Heart right ventricle (tissue), 16 donors: Measurements from ENCODE around the gene TTLL10. TPM values are rescaled to one million over a fixed set of nuclear protein-coding genes. Genes with fewer than 3 reads are reported as not detected.
"Not testable (repeated sequence)": the region's sequence is repeated elsewhere in the genome, so short reads cannot be mapped to it uniquely, and the experiment has no call there.

ENCODE experiments used
- ATAC-seq, 8 donors: fragments of 200-7000 bp; cut with Tn5 transposase; one replicate each; pipeline ENCODE4 v1.9.1; 2020; ENCODE audit warnings: mild to moderate bottlenecking in 8 of 8, moderate library complexity in 8 of 8, moderate number of reproducible peaks in 1 of 8
- DNase-seq, 2 donors: peaks; one replicate each; pipeline ENCODE4 v3.0.0-alpha.2; 2020
- H3K27ac ChIP-seq, 10 donors: fragments of 200-600 bp; sonication (generic) in 2 of 10; one replicate each; pipeline versions ENCODE4 v1.5.0 to v1.8.0; 2020 to 2022; ENCODE audit warnings: mild to moderate bottlenecking in 3 of 10
- H3K27me3 ChIP-seq, 7 donors: fragments of 200-600 bp; one replicate each; pipeline ENCODE4 v1.8.0; 2021 to 2022; ENCODE audit warnings: mild to moderate bottlenecking in 2 of 7
- H3K36me3 ChIP-seq, 9 donors: fragments of 200-600 bp; sonication (generic) in 1 of 9; one replicate each; pipeline versions ENCODE4 v1.5.0 to v1.8.0; 2020 to 2022; ENCODE audit warnings: mild to moderate bottlenecking in 2 of 9
- H3K4me1 ChIP-seq, 9 donors: fragments of 200-600 bp; sonication (generic) in 1 of 9; one replicate each; pipeline versions ENCODE4 v1.5.0 to v1.8.0; 2020 to 2022; ENCODE audit warnings: mild to moderate bottlenecking in 4 of 9
- H3K4me3 ChIP-seq, 10 donors: fragments of 200-600 bp; sonication (generic) in 2 of 10; one replicate each; pipeline versions ENCODE4 v1.5.0 to v1.8.0; 2020 to 2022; ENCODE audit warnings: mild to moderate bottlenecking in 7 of 10, moderate library complexity in 2 of 10
- H3K9me3 ChIP-seq, 11 donors: fragments of 200-600 bp in 10 of 11; sonication (generic) in 2 of 11; one replicate each; pipeline versions ENCODE4 v1.5.0 to v1.8.0; 2013 to 2022; ENCODE audit warnings: mild to moderate bottlenecking in 2 of 11, control low read depth in 1 of 11, moderate library complexity in 1 of 11
- CTCF ChIP-seq, 9 donors: fragments of 200-600 bp; sonication (generic) in 2 of 9; IDR thresholded peaks; one replicate each; pipeline versions ENCODE4 v1.5.0 to v1.8.0; 2021 to 2022; ENCODE audit warnings: antibody characterized with exemption in 9 of 9, mild to moderate bottlenecking in 5 of 9, moderate library complexity in 1 of 9
- WGBS, 2 donors: extraction: QIAGEN DNeasy Blood & Tissue Kit; methylation state at CpG; one replicate each; pipeline ENCODE4 v1.1.7; 2013; ENCODE audit warnings: inconsistent platforms in 1 of 2; 5-methylcytosine and 5-hydroxymethylcytosine counted together
- intact Hi-C, 10 donors: fragments of 100-400 bp; cut with DNase I; formaldehyde crosslinking; loops; one replicate each; pipeline versions ENCODE4 v1.11.1 to v1.14.2; 2022
- polyA plus RNA-seq, 2 donors: library from polyadenylated mRNA; stranded (reverse); fragments of 200-250 nt; gene quantifications; one replicate each; pipeline ENCODE4 v1.2.3, GENCODE V29; 2013
- total RNA-seq, 10 donors: library from RNA; stranded (reverse); fragmentation: NEBNext Ultra II Directional in 3 of 10; extraction: Animal tissue kit (Norgen Biotek cat#: 25700) in 3 of 10; gene quantifications; one replicate each; pipeline versions ENCODE4 v1.2.1 to v1.2.4, GENCODE V29; 2021 to 2023
- donor health status: Arrhythmogenic right ventricular cardiomyopathy.
- donor health status: ischemic (EF 13 %, LVEDD 7.1; RV severe dilation, severe dysfunction).
- donor health status: healthy with polysubstance abuse.
- donor health status: DM: no; HTN: yes; CAD: no.
- donor health status: DM: no; HTN: no; CAD: no.
- donor health status: ischemic (EF 25% LVEDD 6.9; RV normal size, moderate dysfunction).
- donor health status: ischemic (EF 25% LVEDD 5.7; RV mildly dilated, moderate dysfunction).
- donor health status: healthy.
- donor health status: DM: yes; HTN: yes; CAD: no.
- donor health status: Ischemic cardiomyopathy.
- donor health status: ischemic (EF 35%, LVEDD 5.7; RV mildly dilated, moderate dysfunction).
- donor health status: nonischemic (EF 11% LVEDD 7.7; RV severe dilation, severe dysfunction).
- donor health status: DM: yes; HTN: yes; CAD: no.
- donor health status: PGD.
- donor health status: ischemic (EF 29% LVEDD 5.4; RV normal size, mild dysfunction).
- donor health status: nonischemic (EF 23%, LVEDD 6.1; RV moderate dilation, normal function).

The TTLL10 gene
- total and polyA plus RNA-seq, 12 donors = 0.09 to 0.53 (median 0.26) TPM; not detected in 3

DNA sequence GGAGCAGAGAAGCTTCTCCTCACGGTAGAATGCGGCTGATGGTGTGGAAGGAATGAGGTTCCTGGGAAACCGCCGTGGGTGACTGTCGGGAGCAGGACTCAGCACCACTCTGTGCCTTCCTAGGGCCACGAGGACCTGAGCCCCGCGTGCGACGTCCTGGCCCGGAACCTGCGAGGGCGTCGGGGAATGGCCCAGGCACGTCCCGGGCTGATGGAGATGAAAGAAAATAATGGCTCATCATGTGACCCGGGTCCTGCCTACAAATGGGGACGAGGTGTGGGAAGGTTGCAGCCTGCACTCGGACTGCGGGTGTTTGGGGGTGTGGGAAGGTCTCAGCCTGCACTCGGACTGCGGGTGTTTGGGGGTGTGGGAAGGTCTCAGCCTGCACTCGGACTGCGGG is 25.1 kb upstream of the TTLL10 start:
- ATAC-seq (no peak), DNase-seq (no peak)
- peaks cover 0 to 3% (median 0%) of the 10 kb centered on the region in 11 donors for H3K9me3 ChIP-seq
- WGBS, 2 donors = 83 to 86% methylated on average over 23 to 24 of the region's 24 CpGs
- no peak for TF ChIP-seq CTCF (IDR thresholded peaks at IDR 0.05)
- no peak overlapping the region for H3K4me3 ChIP-seq
- no peaks in the 10 kb centered on the region for H3K36me3 ChIP-seq
- intact Hi-C loops = no loop called here
- no peak overlapping the region for H3K27ac ChIP-seq
- H3K27me3 ChIP-seq = peaks cover 0 to 20% (median 6%) of the 10 kb centered on the region in 7 donors
- peaks cover 0 to 8% (median 0%) of the 10 kb centered on the region in 9 donors for H3K4me1 ChIP-seq

DNA sequence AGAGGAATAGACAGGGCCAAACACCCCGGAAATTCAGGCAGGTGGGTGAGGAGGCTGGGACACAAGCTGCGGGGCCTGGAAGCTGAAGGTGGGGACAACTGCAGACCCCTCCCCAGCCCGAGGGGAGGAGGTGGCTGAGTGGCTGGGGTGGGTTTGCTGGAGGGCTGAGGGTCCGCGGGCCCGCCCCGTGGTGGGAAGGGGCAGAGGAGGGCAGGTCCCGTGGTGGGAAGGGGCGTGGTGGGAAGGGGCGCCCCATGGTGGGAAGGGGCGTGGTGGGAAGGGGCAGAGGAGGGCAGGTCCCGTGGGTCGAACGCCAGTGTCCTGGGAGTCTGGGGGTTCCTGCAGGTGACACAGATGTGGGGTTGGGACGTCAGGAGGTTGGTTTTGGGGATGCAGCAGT is 24.3 kb upstream of the TTLL10 start:
- Histone ChIP-seq H3K4me3 (no peak overlapping the region), H3K9me3 (peaks cover 0 to 7% (median 0%) of the 10 kb centered on the region in 11 donors), H3K36me3 (no peaks in the 10 kb centered on the region), H3K27me3 (peaks cover 0 to 18% (median 4%) of the 10 kb centered on the region in 7 donors), H3K27ac (no peak overlapping the region), H3K4me1 (peaks cover 0 to 3% (median 0%) of the 10 kb centered on the region in 9 donors)
- DNase-seq (no peak), ATAC-seq (no peak)
- intact Hi-C loops = no loop called here
- no peak for TF ChIP-seq CTCF (IDR thresholded peaks at IDR 0.05)
- WGBS, 2 donors = 83 to 84% methylated on average over 15 of the region's 15 CpGs

- no peak overlapping the region for H3K4me3 ChIP-seq
- no peaks in the 10 kb centered on the region for H3K36me3 ChIP-seq
- no peak for TF ChIP-seq CTCF (IDR thresholded peaks at IDR 0.05)
- ATAC-seq (peak in 2 of 8 donors; percentile 12 to 50), DNase-seq (no peak)
- intact Hi-C loops = no loop called here
- 86 to 88% methylated on average over 7 to 12 of the region's 12 CpGs for WGBS, 2 donors
- H3K27ac ChIP-seq = no peak overlapping the region
- H3K9me3 ChIP-seq = peaks cover 0 to 7% (median 0%) of the 10 kb centered on the region in 11 donors
- peaks cover 0 to 11% (median 0%) of the 10 kb centered on the region in 7 donors for H3K27me3 ChIP-seq
- no peaks in the 10 kb centered on the region for H3K4me1 ChIP-seq
Measured at GRCh38 chr1:1150100-1150499, 23.6 kb upstream of the TTLL10 start.

DNA sequence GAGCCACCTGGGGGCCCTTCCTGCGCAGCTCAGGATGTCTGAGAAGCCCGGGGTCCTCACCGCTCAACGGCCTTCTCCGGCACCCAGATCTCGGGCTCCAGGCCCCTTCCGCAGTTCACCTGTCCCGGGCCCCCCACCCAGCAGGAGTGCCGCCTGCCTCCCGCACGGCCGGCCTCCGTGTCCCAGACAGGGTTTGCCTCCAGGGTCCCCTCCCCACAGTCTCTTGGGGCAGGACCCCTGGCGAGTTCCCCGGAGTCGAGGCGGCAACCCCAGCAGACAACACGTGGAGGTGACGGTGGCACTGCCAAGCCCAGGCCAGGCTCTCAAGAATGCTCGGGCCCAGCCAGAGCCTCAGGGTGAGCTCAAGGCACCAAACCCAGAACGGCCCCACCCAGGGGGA is 22.4 kb upstream of the TTLL10 start:
- intact Hi-C loops = no loop called here
- Histone ChIP-seq H3K27ac (no peak overlapping the region), H3K9me3 (peaks cover 0 to 7% (median 0%) of the 10 kb centered on the region in 11 donors), H3K4me1 (no peaks in the 10 kb centered on the region), H3K27me3 (peaks cover 0 to 7% (median 0%) of the 10 kb centered on the region in 7 donors), H3K4me3 (no peak overlapping the region), H3K36me3 (no peaks in the 10 kb centered on the region)
- ATAC-seq = peak in 1 of 8 donors; percentile 24
- TF ChIP-seq CTCF (IDR thresholded peaks at IDR 0.05) = no peak
- DNase-seq = no peak
- 95% methylated on average over 16 to 21 of the region's 21 CpGs for WGBS, 2 donors

DNA sequence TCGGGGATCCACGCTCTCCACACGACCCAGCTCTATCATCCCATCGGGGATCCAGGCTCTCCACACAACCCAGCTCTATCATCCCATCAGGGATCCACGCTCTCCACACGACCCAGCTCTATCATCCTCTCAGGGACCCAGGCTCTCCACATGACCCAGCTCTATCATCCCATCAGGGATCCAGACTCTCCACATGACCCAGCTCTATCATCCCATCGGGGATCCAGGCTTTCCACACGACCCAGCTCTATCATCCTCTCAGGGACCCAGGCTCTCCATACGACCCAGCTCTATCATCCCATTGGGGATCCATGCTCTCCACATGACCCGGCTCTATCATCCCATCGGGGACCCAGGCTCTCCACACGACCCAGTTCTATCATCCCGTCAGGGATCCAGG is 21.2 kb upstream of the TTLL10 start:
- WGBS, 2 donors = 86 to 92% methylated on average over 13 of the region's 13 CpGs
- H3K36me3 ChIP-seq, DNase-seq, H3K4me1 ChIP-seq, H3K9me3 ChIP-seq, H3K4me3 ChIP-seq, intact Hi-C loops, H3K27ac ChIP-seq, H3K27me3 ChIP-seq, ATAC-seq: not testable (repeated sequence)

DNA sequence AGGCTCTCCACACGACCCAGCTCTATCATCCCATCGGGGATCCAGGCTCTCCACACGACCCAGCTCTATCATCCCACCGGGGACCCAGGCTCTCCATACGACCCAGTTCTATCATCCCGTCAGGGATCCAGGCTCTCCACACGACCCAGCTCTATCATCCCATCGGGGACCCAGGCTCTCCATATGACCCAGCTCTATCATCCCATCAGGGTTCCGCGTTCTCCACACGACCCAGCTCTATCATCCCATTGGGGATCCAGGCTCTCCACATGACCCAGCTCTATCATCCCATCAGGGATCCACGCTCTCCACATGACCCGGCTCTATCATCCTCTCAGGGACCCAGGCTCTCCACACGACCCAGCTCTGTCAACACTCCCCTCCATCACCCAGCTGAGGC is 20.5 kb upstream of the TTLL10 start:
- H3K4me3 ChIP-seq, DNase-seq, intact Hi-C loops, H3K9me3 ChIP-seq, H3K27me3 ChIP-seq, H3K27ac ChIP-seq, H3K4me1 ChIP-seq, H3K36me3 ChIP-seq, ATAC-seq: not testable (repeated sequence)
- WGBS, 2 donors = 87 to 90% methylated on average over 14 of the region's 14 CpGs
